Mesendoderm (in vitro differentiated cells): ENCODE measurements around the gene C1S.

Experiments
- DNase-seq: peaks from one replicate; pipeline ENCODE4 v3.0.0; 2013
- H2AK5ac ChIP-seq: 2 replicates; pipeline ENCODE4 v1.6.1; 2013; ENCODE audit warnings: low read length, inconsistent platforms
- H2BK120ac ChIP-seq: 2 replicates; pipeline ENCODE4 v1.6.1; 2013; ENCODE audit warnings: low read depth, mild to moderate bottlenecking, low read length, moderate library complexity, mixed read lengths
- H2BK15ac ChIP-seq: replicated peaks from 2 replicates; pipeline ENCODE4 v1.6.1; 2013; ENCODE audit warnings: low read depth, mild to moderate bottlenecking, moderate library complexity
- H2BK5ac ChIP-seq: 2 replicates; pipeline ENCODE4 v1.6.1; 2013; ENCODE audit warnings: low read length, inconsistent platforms
- H3K18ac ChIP-seq: 2 replicates; pipeline ENCODE4 v1.6.1; 2013; ENCODE audit warnings: mild to moderate bottlenecking, low read length, mixed read lengths
- H3K23ac ChIP-seq: one replicate; pipeline ENCODE4 v1.6.1; 2013; ENCODE audit warnings: low read length
- H3K27ac ChIP-seq: 2 replicates; pipeline ENCODE4 v1.5.1; 2013; ENCODE audit warnings: low read depth, mild to moderate bottlenecking, inconsistent platforms, low read length, moderate library complexity
- H3K27me3 ChIP-seq: 2 replicates; pipeline ENCODE4 v1.6.1; 2013; ENCODE audit warnings: low read length, control low read depth, mild to moderate bottlenecking, inconsistent platforms; ENCODE audit not compliant: insufficient read depth, poor library complexity
- H3K36me3 ChIP-seq: 2 replicates; pipeline ENCODE4 v1.6.1; 2013; ENCODE audit warnings: low read length, inconsistent platforms; ENCODE audit not compliant: control insufficient read depth, insufficient read depth
- H3K4ac ChIP-seq: one replicate; pipeline ENCODE4 v1.6.1; 2013; ENCODE audit warnings: low read depth, mild to moderate bottlenecking, low read length, moderate library complexity
- H3K4me1 ChIP-seq: 2 replicates; pipeline ENCODE4 v1.6.1; 2013; ENCODE audit warnings: low read depth, low read length, inconsistent platforms; ENCODE audit not compliant: control insufficient read depth
- H3K4me2 ChIP-seq: 2 replicates; pipeline ENCODE4 v1.6.1; 2013; ENCODE audit warnings: low read length
- H3K4me3 ChIP-seq: 2 replicates; pipeline ENCODE4 v1.5.1; 2013; ENCODE audit warnings: mild to moderate bottlenecking, low read length
- H3K56ac ChIP-seq: one replicate; pipeline ENCODE4 v1.6.1; 2013; ENCODE audit warnings: low read length
- H3K79me1 ChIP-seq: 2 replicates; pipeline ENCODE4 v1.6.1; 2013; ENCODE audit warnings: low read length, inconsistent platforms
- H3K79me2 ChIP-seq: 2 replicates; pipeline ENCODE4 v1.6.1; 2013; ENCODE audit warnings: mild to moderate bottlenecking, low read length; ENCODE audit not compliant: control insufficient read depth, insufficient read depth
- H3K9ac ChIP-seq: 2 replicates; pipeline ENCODE4 v1.6.1; 2013; ENCODE audit warnings: low read length, inconsistent platforms
- H4K5ac ChIP-seq: one replicate; pipeline ENCODE4 v1.6.1; 2013; ENCODE audit warnings: low read length
- H4K8ac ChIP-seq: one replicate; pipeline ENCODE4 v1.6.1; 2013; ENCODE audit warnings: low read depth, mild to moderate bottlenecking, control low read depth, low read length, moderate library complexity
- WGBS: extraction: QIAGEN DNeasy Blood & Tissue Kit; methylation state at CpG from one replicate; pipeline ENCODE4 v1.1.7; 2013; ENCODE audit warnings: low lambda C conversion rate, missing lambda C conversion rate; ENCODE audit not compliant: insufficient coverage; ENCODE audit errors: extremely low coverage; 5-methylcytosine and 5-hydroxymethylcytosine counted together

The C1S gene

GRCh38 chr12:7096006-7096932, 35.8 kb downstream of the C1S start:
- Histone ChIP-seq H2BK5ac (no peak overlapping the region), H4K8ac (no peak overlapping the region), H4K5ac (no peak overlapping the region), H3K79me2 (no peaks in the 10 kb centered on the region), H2BK120ac (no peak overlapping the region), H2BK15ac (no peak overlapping the region), H3K79me1 (no peaks in the 10 kb centered on the region), H2AK5ac (no peak overlapping the region), H3K4me2 (no peak overlapping the region), H3K4me1 (no peaks in the 10 kb centered on the region), H3K27ac (no peak overlapping the region), H3K9ac (no peak overlapping the region), H3K36me3 (no peaks in the 10 kb centered on the region), H3K4ac (no peak overlapping the region), H3K4me3 (no peak overlapping the region), H3K18ac (no peak overlapping the region), H3K23ac (no peak overlapping the region), H3K56ac (no peak overlapping the region), H3K27me3 (no peaks in the 10 kb centered on the region)
- no CpG with 5 or more reads among the region's 26 CpGs for WGBS
- DNase-seq = no peak

GRCh38 chr12:7096979-7097378, 36.5 kb downstream of the C1S start:
- no peak for DNase-seq
- no peak overlapping the region for H2AK5ac ChIP-seq
- WGBS = no CpG with 5 or more reads among the region's 19 CpGs
- H3K56ac ChIP-seq = no peak overlapping the region
- H2BK5ac ChIP-seq = no peak overlapping the region
- H3K23ac ChIP-seq = no peak overlapping the region
- H3K4me2 ChIP-seq = no peak overlapping the region
- H3K36me3 ChIP-seq = no peaks in the 10 kb centered on the region
- no peak overlapping the region for H3K27ac ChIP-seq
- H3K79me1 ChIP-seq = no peaks in the 10 kb centered on the region
- H3K4me3 ChIP-seq = no peak overlapping the region
- no peaks in the 10 kb centered on the region for H3K27me3 ChIP-seq
- no peak overlapping the region for H3K9ac ChIP-seq
- H4K8ac ChIP-seq = no peak overlapping the region
- H2BK15ac ChIP-seq = no peak overlapping the region
- H3K79me2 ChIP-seq = no peaks in the 10 kb centered on the region
- no peak overlapping the region for H3K4ac ChIP-seq
- H2BK120ac ChIP-seq = no peak overlapping the region
- H3K4me1 ChIP-seq = no peaks in the 10 kb centered on the region
- no peak overlapping the region for H3K18ac ChIP-seq
- no peak overlapping the region for H4K5ac ChIP-seq

GRCh38 chr12:7099290-7099996, 38.9 kb downstream of the C1S start:
- H2BK5ac ChIP-seq = no peak overlapping the region
- H3K18ac ChIP-seq = no peak overlapping the region
- H2BK15ac ChIP-seq = no peak overlapping the region
- H3K79me1 ChIP-seq = no peaks in the 10 kb centered on the region
- H4K8ac ChIP-seq = no peak overlapping the region
- no peak for DNase-seq
- H3K9ac ChIP-seq = no peak overlapping the region
- H3K4me3 ChIP-seq = no peak overlapping the region
- no peaks in the 10 kb centered on the region for H3K27me3 ChIP-seq
- no peaks in the 10 kb centered on the region for H3K79me2 ChIP-seq
- H2BK120ac ChIP-seq = no peak overlapping the region
- no peak overlapping the region for H3K56ac ChIP-seq
- H3K4ac ChIP-seq = no peak overlapping the region
- H4K5ac ChIP-seq = no peak overlapping the region
- no peak overlapping the region for H3K27ac ChIP-seq
- H3K23ac ChIP-seq = no peak overlapping the region
- no peaks in the 10 kb centered on the region for H3K4me1 ChIP-seq
- no peak overlapping the region for H3K4me2 ChIP-seq
- no CpG with 5 or more reads among the region's 9 CpGs for WGBS
- no peaks in the 10 kb centered on the region for H3K36me3 ChIP-seq
- H2AK5ac ChIP-seq = no peak overlapping the region

- Histone ChIP-seq H3K9ac (no peak overlapping the region), H2AK5ac (no peak overlapping the region), H3K18ac (no peak overlapping the region), H3K4me2 (no peak overlapping the region), H4K8ac (no peak overlapping the region), H3K36me3 (no peaks in the 10 kb centered on the region), H3K4ac (no peak overlapping the region), H2BK5ac (no peak overlapping the region), H2BK120ac (no peak overlapping the region), H3K79me2 (no peaks in the 10 kb centered on the region), H3K56ac (no peak overlapping the region), H3K23ac (no peak overlapping the region), H3K4me3 (no peak overlapping the region), H3K27ac (no peak overlapping the region), H3K27me3 (no peaks in the 10 kb centered on the region), H3K79me1 (no peaks in the 10 kb centered on the region), H2BK15ac (no peak overlapping the region), H4K5ac (no peak overlapping the region), H3K4me1 (no peaks in the 10 kb centered on the region)
- no peak for DNase-seq
- WGBS = no CpG with 5 or more reads among the region's 4 CpGs
These were observed 39.7 kb downstream of the C1S start for GRCh38 chr12:7100239-7100638.

- no peak overlapping the region for H3K4ac ChIP-seq
These were observed 40.7 kb downstream of the C1S start for GRCh38 chr12:7101047-7101693.

More at GRCh38 chr12:7101047-7101693, 40.7 kb downstream of the C1S start:
- H3K18ac ChIP-seq = no peak overlapping the region
- no CpG with 5 or more reads among the region's 4 CpGs for WGBS
- H2BK5ac ChIP-seq = no peak overlapping the region
- no peak overlapping the region for H3K4me2 ChIP-seq
- H3K23ac ChIP-seq = no peak overlapping the region
- H4K5ac ChIP-seq = no peak overlapping the region
- no peak overlapping the region for H3K9ac ChIP-seq
- H3K4me3 ChIP-seq = no peak overlapping the region
- no peak overlapping the region for H3K27ac ChIP-seq
- no peak overlapping the region for H2BK15ac ChIP-seq
- DNase-seq = no peak
- H3K4me1 ChIP-seq = no peaks in the 10 kb centered on the region
- H3K56ac ChIP-seq = no peak overlapping the region
- H2BK120ac ChIP-seq = no peak overlapping the region
- no peak overlapping the region for H4K8ac ChIP-seq
- no peaks in the 10 kb centered on the region for H3K27me3 ChIP-seq
- no peaks in the 10 kb centered on the region for H3K79me1 ChIP-seq
- no peaks in the 10 kb centered on the region for H3K79me2 ChIP-seq
- no peak overlapping the region for H2AK5ac ChIP-seq
- no peaks in the 10 kb centered on the region for H3K36me3 ChIP-seq
